H1 (cell line): ENCODE measurements around the gene SAT1. TPM values are rescaled to one million over a fixed set of nuclear protein-coding genes. Genes with fewer than 3 reads are reported as not detected.

Experiments
- CTCF ChIA-PET: fragments of 300-600 bp; sonication (Branson Sonifier 250); formaldehyde crosslinking; loops from one replicate; lab custom pipeline; 2021; ENCODE audit not compliant: partially characterized antibody; lab: Charles Lee
- POLR2A ChIA-PET: fragments of 300-600 bp; sonication (Branson Sonifier 250); formaldehyde crosslinking; loops from one replicate; lab custom pipeline; 2021; ENCODE audit warnings: inconsistent platforms; ENCODE audit not compliant: partially characterized antibody; lab: Charles Lee
- DNase-seq, 2 experiments: peaks; one replicate each; pipeline versions ENCODE4 v3.0.0 to v3.0.0-alpha.2; 2010 to 2022; ENCODE audit warnings: low spot score in 2 of 2, low read depth in 1 of 2, mixed read lengths in 1 of 2
- FAIRE-seq: peaks from 2 replicates; lab custom pipeline; 2011; peaks lifted over from hg19 to GRCh38; lab: Jason Lieb, UNC
- H2AFZ ChIP-seq: 2 replicates; pipeline ENCODE4 v1.8.1; 2012; ENCODE audit warnings: low read length, inconsistent platforms
- H2AK5ac ChIP-seq: 2 replicates; pipeline ENCODE4 v1.6.1; 2013; ENCODE audit warnings: low read depth, low read length
- H2BK120ac ChIP-seq: replicated peaks from 2 replicates; pipeline ENCODE3; 2013; ENCODE audit warnings: low read depth, low read length, inconsistent platforms
- H2BK12ac ChIP-seq: 2 replicates; pipeline ENCODE4 v1.6.1; 2013; ENCODE audit warnings: low read depth, low read length
- H2BK15ac ChIP-seq: 2 replicates; pipeline ENCODE4 v1.6.1; 2013; ENCODE audit warnings: low read length
- H2BK20ac ChIP-seq: 2 replicates; pipeline ENCODE4 v1.6.1; 2013; ENCODE audit warnings: low read length
- H2BK5ac ChIP-seq: 2 replicates; pipeline ENCODE4 v1.6.1; 2013; ENCODE audit warnings: low read depth, low read length
- H3K14ac ChIP-seq: 2 replicates; pipeline ENCODE4 v1.6.1; 2013; ENCODE audit warnings: inconsistent platforms; ENCODE audit not compliant: insufficient read length
- H3K18ac ChIP-seq: 2 replicates; pipeline ENCODE4 v1.6.1; 2013; ENCODE audit warnings: low read length; ENCODE audit errors: extremely low read depth
- H3K23ac ChIP-seq: 2 replicates; pipeline ENCODE4 v1.6.1; 2013; ENCODE audit warnings: inconsistent platforms; ENCODE audit not compliant: insufficient read length
- H3K23me2 ChIP-seq: 2 replicates; pipeline ENCODE4 v1.6.1; 2013; ENCODE audit warnings: low read depth, low read length
- H3K27ac ChIP-seq: 2 replicates; pipeline ENCODE4 v1.6.1; 2011; ENCODE audit warnings: low read depth, low read length, inconsistent platforms
- H3K27me3 ChIP-seq, 4 experiments: replicated peaks in 1 of 4; 1 replicate in 1 of 4; 2 replicates in 3 of 4; pipeline versions ENCODE4 v1.6.1 to v1.8.1; 2011 to 2013; ENCODE audit warnings: low read length in 3 of 4, mild to moderate bottlenecking in 3 of 4, inconsistent platforms in 2 of 4, mixed read lengths in 2 of 4, moderate library complexity in 1 of 4; ENCODE audit not compliant: control insufficient read depth in 3 of 4, insufficient read depth in 3 of 4; ENCODE audit errors: extremely low read depth in 1 of 4
- H3K36me3 ChIP-seq, 4 experiments: 2 replicates each; pipeline versions ENCODE4 v1.6.1 to v1.8.1; 2011 to 2013; ENCODE audit warnings: mild to moderate bottlenecking in 4 of 4, low read length in 3 of 4, moderate library complexity in 2 of 4, control low read depth in 1 of 4, inconsistent platforms in 1 of 4; ENCODE audit not compliant: insufficient read depth in 4 of 4, control insufficient read depth in 2 of 4
- H3K4ac ChIP-seq: replicated peaks from 2 replicates; pipeline ENCODE3; 2013; ENCODE audit warnings: low read length, low read depth, mixed read lengths, inconsistent platforms; ENCODE audit not compliant: insufficient read length
- H3K4me1 ChIP-seq, 4 experiments: replicated peaks in 1 of 4; 1 replicate in 1 of 4; 2 replicates in 3 of 4; pipeline versions ENCODE4 v1.6.1 to v1.8.1; 2011 to 2013; ENCODE audit warnings: low read length in 3 of 4, inconsistent platforms in 2 of 4, mixed read lengths in 1 of 4; ENCODE audit not compliant: insufficient read depth in 4 of 4, control insufficient read depth in 3 of 4
- H3K4me2 ChIP-seq, 2 experiments: 2 replicates each; pipeline versions ENCODE4 v1.6.1 to v1.8.1; 2011 to 2013; ENCODE audit warnings: low read depth in 2 of 2, low read length in 2 of 2, control low read depth in 1 of 2, inconsistent platforms in 1 of 2, mild to moderate bottlenecking in 1 of 2; ENCODE audit not compliant: insufficient read depth in 1 of 2
- H3K4me3 ChIP-seq, 4 experiments: fragments of 200-600, 300-600 bp in 1 of 4; sonication (generic), shearing (Covaris generic), sonication (Bioruptor Twin) in 1 of 4; 2 replicates each; pipeline versions ENCODE4 v1.5.1 to v1.8.1; 2011 to 2016; ENCODE audit warnings: low read length in 4 of 4, low read depth in 3 of 4, control low read depth in 2 of 4, inconsistent platforms in 2 of 4, mild to moderate bottlenecking in 2 of 4, mixed read lengths in 1 of 4, moderate library complexity in 1 of 4; ENCODE audit not compliant: insufficient read depth in 2 of 4; ENCODE audit errors: extremely low read depth in 1 of 4
- H3K56ac ChIP-seq: replicated peaks from 2 replicates; pipeline ENCODE3; 2013; ENCODE audit warnings: low read depth, mild to moderate bottlenecking, mixed read lengths, low read length, inconsistent platforms; ENCODE audit not compliant: insufficient read length
- H3K79me1 ChIP-seq: 2 replicates; pipeline ENCODE4 v1.6.1; 2013; ENCODE audit warnings: low read depth, low read length, control low read depth
- H3K79me2 ChIP-seq, 2 experiments: 2 replicates each; pipeline versions ENCODE4 v1.6.1 to v1.8.1; 2012 to 2013; ENCODE audit warnings: low read length in 2 of 2, mild to moderate bottlenecking in 2 of 2, inconsistent platforms in 1 of 2; ENCODE audit not compliant: insufficient read depth in 2 of 2, control insufficient read depth in 1 of 2
- H3K9ac ChIP-seq, 4 experiments: replicated peaks in 1 of 4; 1 replicate in 1 of 4; 2 replicates in 3 of 4; pipeline versions ENCODE4 v1.6.1 to v1.8.1; 2011 to 2013; ENCODE audit warnings: low read depth in 3 of 4, low read length in 3 of 4, control low read depth in 2 of 4, mild to moderate bottlenecking in 2 of 4, moderate library complexity in 2 of 4, inconsistent platforms in 1 of 4; ENCODE audit errors: extremely low read depth in 1 of 4
- H3K9me3 ChIP-seq, 2 experiments: 2 replicates each; pipeline versions ENCODE4 v1.6.1 to v1.8.1; 2012 to 2013; ENCODE audit warnings: mild to moderate bottlenecking in 2 of 2, moderate library complexity in 2 of 2, control low read depth in 1 of 2, inconsistent platforms in 1 of 2, low read depth in 1 of 2, low read length in 1 of 2, mixed read lengths in 1 of 2; ENCODE audit not compliant: insufficient read depth in 2 of 2
- H4K20me1 ChIP-seq, 2 experiments: replicated peaks in 1 of 2; 2 replicates each; pipeline versions ENCODE3 to v1.8.1; 2011 to 2013; ENCODE audit warnings: inconsistent platforms in 2 of 2, low read length in 2 of 2, mild to moderate bottlenecking in 1 of 2; ENCODE audit not compliant: insufficient read depth in 2 of 2, control insufficient read depth in 1 of 2
- H4K5ac ChIP-seq: 2 replicates; pipeline ENCODE4 v1.6.1; 2013; ENCODE audit warnings: low read length, low read depth, mixed read lengths, inconsistent platforms; ENCODE audit not compliant: insufficient read length
- H4K8ac ChIP-seq: 2 replicates; pipeline ENCODE4 v1.8.0; 2013; ENCODE audit warnings: mild to moderate bottlenecking, moderate library complexity, low read length, inconsistent platforms; ENCODE audit not compliant: insufficient read depth; ENCODE audit errors: extremely low read depth
- H4K91ac ChIP-seq: replicated peaks from 2 replicates; pipeline ENCODE3; 2013; ENCODE audit warnings: low read length, mixed read lengths, inconsistent platforms; ENCODE audit not compliant: insufficient read length
- JUN ChIP-seq: IDR thresholded peaks from 2 replicates; pipeline ENCODE4 v1.6.1; 2011; ENCODE audit warnings: low read depth, mild to moderate bottlenecking, improper control_type of control experiment, low read length
- WGBS, 2 experiments: shearing (Covaris generic) in 1 of 2; methylation state at CpG; one replicate each; pipeline versions ENCODE4 v1.1.6 to v1.1.7; 2013 to 2015; ENCODE audit warnings: low lambda C conversion rate in 2 of 2, mixed read lengths in 2 of 2, inconsistent platforms in 1 of 2, low coverage in 1 of 2, missing lambda C conversion rate in 1 of 2; ENCODE audit not compliant: insufficient replicate concordance in 2 of 2, insufficient coverage in 1 of 2, insufficient read length in 1 of 2; ENCODE audit errors: extremely low coverage in 1 of 2, missing lambda C conversion rate in 1 of 2; 5-methylcytosine and 5-hydroxymethylcytosine counted together
- polyA plus RNA-seq, 7 experiments: library from polyadenylated mRNA; depleted of rRNA in 3 of 7; stranded (reverse) in 5 of 7; unstranded in 2 of 7; fragments of >200 nt in 5 of 7; fragments of 200-250 nt in 2 of 7; gene quantifications; 1 replicate in 5 of 7; 2 replicates in 1 of 7; 4 replicates in 1 of 7; pipeline versions ENCODE4 v1.2.1 to v1.2.3, GENCODE V29; 2011 to 2013; ENCODE audit warnings: missing spikeins in 2 of 7, mixed read lengths in 2 of 7
- total RNA-seq: library from RNA; stranded (reverse); fragmentation: NEBNext Ultra II Directional; extraction: Animal tissue kit (Norgen Biotek cat#: 25700); gene quantifications from 2 replicates; pipeline ENCODE4 v1.2.1, GENCODE V29; 2021

Gene SAT1
- total and polyA plus RNA-seq, 2 of the 8 experiments (the other 6 are each of a cell fraction or from before 2014, with no cell fraction given), result 29.2 to 36.8 TPM

DNA sequence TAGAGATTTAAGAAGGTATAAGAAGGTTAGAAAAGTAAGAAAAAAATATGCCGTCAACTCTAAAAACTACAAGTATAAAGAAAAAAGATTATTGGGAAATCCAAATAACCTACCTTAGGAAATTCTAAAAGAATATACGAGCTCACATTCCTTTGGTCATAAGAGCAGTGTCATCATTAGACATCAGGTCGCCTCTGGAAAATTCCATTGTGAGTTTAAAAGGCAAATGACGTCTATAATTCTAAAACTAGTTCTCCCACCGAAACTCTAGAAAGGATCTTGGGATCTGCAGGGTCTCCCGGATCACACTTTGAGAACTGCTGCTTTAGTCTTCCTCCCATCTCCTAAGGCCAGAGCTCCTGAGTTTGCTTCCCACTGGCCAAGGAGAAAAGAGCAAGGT is 518 bp upstream of the SAT1 start:
- Histone ChIP-seq H3K4me2 (peak overlapping the region in 1 of 2 experiments; percentile 47; a peak in 2 of 4 replicates), H4K91ac (no peak overlapping the region), H3K9me3 (no peaks in the 10 kb centered on the region), H3K18ac (no peak overlapping the region; the same call in 1 of the 2 replicates), H3K4ac (no peak overlapping the region), H2BK120ac (no peak overlapping the region), H3K79me2 (no peaks in the 10 kb centered on the region), H2AK5ac (no peak overlapping the region), H3K14ac (no peak overlapping the region), H3K27me3 (no peaks in the 10 kb centered on the region), H4K5ac (no peak overlapping the region), H3K79me1 (no peaks in the 10 kb centered on the region), H2AFZ (no peak overlapping the region), H2BK5ac (no peak overlapping the region), H3K9ac (no peak overlapping the region), H2BK20ac (no peak overlapping the region), H2BK15ac (no peak overlapping the region), H3K36me3 (peaks cover 0 to 8% (median 0%) of the 10 kb centered on the region in 4 experiments; a peak in 1 of 8 replicates), H4K20me1 (no peaks in the 10 kb centered on the region), H4K8ac (no peak overlapping the region), H3K23ac (no peak overlapping the region), H2BK12ac (no peak overlapping the region), H3K4me1 (no peaks in the 10 kb centered on the region), H3K56ac (no peak overlapping the region), H3K27ac (no peak overlapping the region), H3K23me2 (peaks cover 3% of the 10 kb centered on the region; the same call in 1 of the 2 replicates), H3K4me3 (no peak overlapping the region)
- POLR2A ChIA-PET, result interaction anchor here (0.5 to 1.8 kb wide), 16 partner anchors 10 to 273 kb away, joined by 3 to 12 read pairs (median 3); partner anchors contain the start of genes APOO, CXorf58 and EIF2S3
- CTCF ChIA-PET, result interaction anchor here (0.8 to 3.6 kb wide), 8 partner anchors 9 to 124 kb away, joined by 3 to 20 read pairs (median 4); no protein-coding TSS in a partner anchor
- DNase-seq (no peak), FAIRE-seq (no peak)
- WGBS, 2 experiments, result 60% methylated on average over 6 of the region's 6 CpGs; no CpG with 5 or more reads in 1 of the 2 experiments
- no peak for TF ChIP-seq JUN
